Activated CD4-positive, alpha-beta T cell treated with anti-CD3 and anti-CD28 coated beads for 36 hours (primary cell): Measurements from ENCODE around the gene HBG2. TPM values are rescaled to one million over a fixed set of nuclear protein-coding genes. Genes with fewer than 3 reads are reported as not detected.

Source experiments
- ATAC-seq: fragments of 200-7000 bp; cut with Tn5 transposase; one replicate; pipeline ENCODE4 v1.10.0; 2021; ENCODE audit warnings: mild to moderate bottlenecking, moderate library complexity
- CTCF ChIA-PET: fragments of 350-600 bp; sonication (Branson Sonifier 250); formaldehyde crosslinking; loops from one replicate; lab custom pipeline; 2021; ENCODE audit warnings: antibody characterized with exemption; lab: Charles Lee
- POLR2A ChIA-PET: fragments of 350-600 bp; sonication (Branson Sonifier 250); formaldehyde crosslinking; loops from one replicate; lab custom pipeline; 2021; ENCODE audit warnings: antibody characterized with exemption, inconsistent platforms; lab: Charles Lee
- DNase-seq: peaks from one replicate; pipeline ENCODE4 v3.0.0-alpha.2; 2020
- H3K27ac Mint-ChIP-seq: one replicate; pipeline ENCODE4 v1.8.0; 2021; ENCODE audit warnings: mixed read lengths
- H3K27me3 Mint-ChIP-seq: one replicate; pipeline ENCODE4 v1.8.0; 2021; ENCODE audit warnings: mixed read lengths
- H3K36me3 Mint-ChIP-seq: one replicate; pipeline ENCODE4 v1.8.0; 2021; ENCODE audit warnings: low read depth, mixed read lengths
- H3K4me1 Mint-ChIP-seq: one replicate; pipeline ENCODE4 v1.8.0; 2021; ENCODE audit warnings: mixed read lengths
- H3K4me3 Mint-ChIP-seq: one replicate; pipeline ENCODE4 v1.8.0; 2021; ENCODE audit warnings: mild to moderate bottlenecking, moderate library complexity, mixed read lengths
- H3K9me3 Mint-ChIP-seq: one replicate; pipeline ENCODE4 v1.8.0; 2021; ENCODE audit warnings: low read depth, mixed read lengths
- intact Hi-C, 2 experiments: fragments of 100-400 bp; cut with DNase I in 1 of 2; cut with micrococcal nuclease in 1 of 2; formaldehyde crosslinking; loops; one replicate each; pipeline versions ENCODE4 v1.14.2 to v1.15.1; 2022 to 2024; cut with DNase I, micrococcal nuclease
- total RNA-seq, 2 experiments: library from RNA; stranded (reverse); gene quantifications; one replicate each; pipeline ENCODE4 v1.2.3, GENCODE V29; 2021

Gene HBG2
- total RNA-seq, 2 experiments from 2014 or later, result not detected

- ATAC-seq, result peak; percentile 85
- Mint-ChIP-seq H3K36me3 (no peaks in the 10 kb centered on the region), H3K27me3 (no peaks in the 10 kb centered on the region), H3K4me3 (no peak overlapping the region), H3K9me3 (no peaks in the 10 kb centered on the region), H3K27ac (no peak overlapping the region), H3K4me1 (peaks cover 2% of the 10 kb centered on the region)
- intact Hi-C loops, result no loop called here
- DNase-seq, result peak; percentile 55
- ChIA-PET CTCF (no interaction called here), POLR2A (no interaction called here)
Observed at GRCh38 chr11:5280582-5281102, 26.1 kb upstream of the HBG2 start.

DNA sequence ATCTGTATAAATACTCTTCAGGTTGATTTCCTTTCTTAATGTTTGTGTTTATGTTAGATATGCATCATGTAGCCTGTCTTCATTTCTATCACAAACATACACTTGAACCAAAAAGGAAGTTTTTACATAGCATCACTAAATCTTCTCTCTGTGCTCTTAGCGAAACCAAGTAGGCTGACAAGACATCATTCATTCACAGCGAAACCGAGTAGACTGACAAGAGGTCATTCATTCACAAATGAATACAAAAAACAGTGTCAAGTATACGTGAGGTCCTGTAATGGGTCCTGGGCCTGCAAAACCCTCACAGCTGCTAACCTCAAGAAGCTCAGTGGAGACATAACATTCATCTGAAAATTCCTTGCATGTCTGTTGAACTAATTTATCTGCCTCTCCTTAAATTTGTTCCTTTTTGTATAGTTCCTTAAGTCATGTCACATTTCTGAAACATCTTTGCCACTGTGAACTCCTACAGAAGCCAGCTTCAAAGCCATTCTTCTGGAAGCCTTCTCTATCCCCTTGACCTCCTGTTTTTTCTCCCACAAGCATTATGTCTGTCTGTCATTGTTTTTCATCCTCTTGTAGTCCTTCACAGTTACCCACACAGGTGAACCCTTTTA lies 25.0 kb upstream of the HBG2 start:
- peaks cover 2% of the 10 kb centered on the region for H3K4me1 Mint-ChIP-seq
- no peaks in the 10 kb centered on the region for H3K36me3 Mint-ChIP-seq
- DNase-seq (no peak), ATAC-seq (no peak)
- no peaks in the 10 kb centered on the region for H3K9me3 Mint-ChIP-seq
- peaks cover under 1% of the 10 kb centered on the region for H3K27me3 Mint-ChIP-seq
- intact Hi-C loops, result no loop called here
- H3K27ac Mint-ChIP-seq, result peak overlapping the region; percentile 1
- no peak overlapping the region for H3K4me3 Mint-ChIP-seq
- CTCF ChIA-PET, result no interaction called here
- POLR2A ChIA-PET, result no interaction called here

DNA sequence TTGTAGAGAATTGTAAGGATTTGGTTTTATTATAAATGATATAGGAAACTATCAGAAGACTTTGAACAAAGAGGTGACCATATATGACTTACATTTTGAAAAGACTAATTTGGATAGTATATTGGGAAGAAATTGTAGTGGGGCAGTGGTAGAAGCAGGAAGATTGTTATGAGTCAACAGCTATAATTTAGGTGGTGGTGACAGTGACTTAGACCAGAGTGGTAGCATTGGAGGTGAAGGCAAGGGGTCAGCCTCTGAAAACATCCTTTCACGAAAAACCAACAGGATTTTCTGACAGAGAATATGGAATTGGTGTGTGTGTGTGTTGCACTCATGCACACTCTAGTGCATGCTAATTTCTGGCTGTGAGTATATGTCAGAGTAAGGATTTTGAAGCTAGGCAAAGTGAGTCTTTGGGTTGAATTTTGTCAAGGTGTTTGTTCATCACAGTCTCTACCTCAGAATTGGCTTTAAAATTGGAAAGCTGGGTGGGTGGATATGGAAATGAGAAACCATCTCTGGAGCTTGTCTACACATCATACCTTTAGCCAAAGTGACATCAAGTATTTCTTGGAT lies 23.3 kb upstream of the HBG2 start:
- Mint-ChIP-seq H3K9me3 (no peaks in the 10 kb centered on the region), H3K36me3 (no peaks in the 10 kb centered on the region), H3K4me3 (no peak overlapping the region), H3K27me3 (peaks cover 2% of the 10 kb centered on the region), H3K27ac (no peak overlapping the region), H3K4me1 (peaks cover 2% of the 10 kb centered on the region)
- ChIA-PET CTCF (interaction anchor here (1.4 kb wide), 1 partner anchor 9 kb away, joined by 3 read pairs; no protein-coding TSS in a partner anchor), POLR2A (no interaction called here)
- no peak for ATAC-seq
- DNase-seq, result no peak
- intact Hi-C loops, result no loop called here

- H3K9me3 Mint-ChIP-seq, result no peaks in the 10 kb centered on the region
- intact Hi-C loops, result no loop called here
- H3K4me3 Mint-ChIP-seq, result no peak overlapping the region
- no peaks in the 10 kb centered on the region for H3K36me3 Mint-ChIP-seq
- H3K4me1 Mint-ChIP-seq, result peaks cover 2% of the 10 kb centered on the region
- POLR2A ChIA-PET, result no interaction called here
- DNase-seq (no peak), ATAC-seq (no peak)
- CTCF ChIA-PET, result no interaction called here
- H3K27me3 Mint-ChIP-seq, result peaks cover 2% of the 10 kb centered on the region
- no peak overlapping the region for H3K27ac Mint-ChIP-seq
Observed at GRCh38 chr11:5276697-5277096, 22.1 kb upstream of the HBG2 start.

DNA sequence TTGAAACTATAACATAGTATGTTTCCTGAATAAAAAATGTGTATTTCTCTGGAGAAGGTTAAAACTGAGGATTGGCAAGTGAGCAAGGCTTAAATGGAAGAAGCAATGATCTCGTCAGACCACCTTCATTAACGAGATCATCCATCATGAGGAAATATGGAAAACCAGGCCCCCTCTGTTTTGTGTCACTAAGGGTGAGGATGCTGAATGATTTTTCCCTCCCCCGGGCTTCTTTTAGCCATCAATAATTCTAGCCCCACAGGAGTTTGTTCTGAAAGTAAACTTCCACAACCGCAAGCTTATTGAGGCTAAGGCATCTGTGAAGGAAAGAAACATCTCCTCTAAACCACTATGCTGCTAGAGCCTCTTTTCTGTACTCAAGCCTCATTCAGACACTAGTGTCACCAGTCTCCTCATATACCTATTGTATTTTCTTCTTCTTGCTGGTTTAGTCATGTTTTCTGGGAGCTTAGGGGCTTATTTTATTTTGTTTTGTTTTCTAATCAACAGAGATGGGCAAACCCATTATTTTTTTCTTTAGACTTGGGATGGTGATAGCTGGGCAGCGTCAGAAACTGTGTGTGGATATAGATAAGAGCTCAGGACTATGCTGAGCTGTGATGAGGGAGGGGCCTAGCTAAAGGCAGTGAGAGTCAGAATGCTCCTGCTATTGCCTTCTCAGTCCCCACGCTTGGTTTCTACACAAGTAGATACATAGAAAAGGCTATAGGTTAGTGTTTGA lies 21.0 kb upstream of the HBG2 start:
- H3K9me3 Mint-ChIP-seq, result no peaks in the 10 kb centered on the region
- ChIA-PET CTCF (no interaction called here), POLR2A (no interaction called here)
- DNase-seq (no peak), ATAC-seq (no peak)
- no peaks in the 10 kb centered on the region for H3K4me1 Mint-ChIP-seq
- peaks cover 5% of the 10 kb centered on the region for H3K27me3 Mint-ChIP-seq
- H3K36me3 Mint-ChIP-seq, result no peaks in the 10 kb centered on the region
- intact Hi-C loops, result no loop called here
- no peak overlapping the region for H3K4me3 Mint-ChIP-seq
- H3K27ac Mint-ChIP-seq, result no peak overlapping the region

DNA sequence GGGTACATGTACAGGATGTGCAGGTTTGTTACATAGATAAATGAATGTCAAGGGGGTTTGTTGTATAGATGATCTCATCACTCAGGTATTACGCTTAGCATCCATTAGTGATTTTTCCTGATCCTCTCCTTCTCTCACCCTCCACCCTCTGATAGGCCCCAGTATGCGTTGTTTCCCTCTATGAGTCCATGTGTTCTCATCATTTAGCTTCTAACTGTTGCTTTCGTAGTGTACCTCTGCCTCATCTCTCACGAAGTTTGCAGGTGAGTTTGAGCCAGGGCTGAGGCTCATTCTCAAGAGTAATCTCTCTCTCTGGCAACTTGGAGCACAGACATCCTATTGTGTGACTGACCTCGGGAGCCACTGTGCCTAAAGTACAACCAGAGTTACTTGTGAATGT lies 19.8 kb upstream of the HBG2 start:
- Mint-ChIP-seq H3K9me3 (no peaks in the 10 kb centered on the region), H3K4me1 (no peaks in the 10 kb centered on the region), H3K27ac (no peak overlapping the region), H3K4me3 (no peak overlapping the region), H3K36me3 (no peaks in the 10 kb centered on the region), H3K27me3 (peaks cover 5% of the 10 kb centered on the region)
- DNase-seq (no peak), ATAC-seq (no peak)
- intact Hi-C loops, result no loop called here
- ChIA-PET POLR2A (no interaction called here), CTCF (no interaction called here)

- Mint-ChIP-seq H3K4me3 (no peak overlapping the region), H3K27ac (no peak overlapping the region), H3K4me1 (no peaks in the 10 kb centered on the region), H3K36me3 (no peaks in the 10 kb centered on the region), H3K27me3 (peaks cover 5% of the 10 kb centered on the region), H3K9me3 (no peaks in the 10 kb centered on the region)
- ChIA-PET CTCF (no interaction called here), POLR2A (no interaction called here)
- intact Hi-C loops, result no loop called here
- ATAC-seq, result no peak
- no peak for DNase-seq
Observed at GRCh38 chr11:5272395-5273017, 17.9 kb upstream of the HBG2 start.

DNA sequence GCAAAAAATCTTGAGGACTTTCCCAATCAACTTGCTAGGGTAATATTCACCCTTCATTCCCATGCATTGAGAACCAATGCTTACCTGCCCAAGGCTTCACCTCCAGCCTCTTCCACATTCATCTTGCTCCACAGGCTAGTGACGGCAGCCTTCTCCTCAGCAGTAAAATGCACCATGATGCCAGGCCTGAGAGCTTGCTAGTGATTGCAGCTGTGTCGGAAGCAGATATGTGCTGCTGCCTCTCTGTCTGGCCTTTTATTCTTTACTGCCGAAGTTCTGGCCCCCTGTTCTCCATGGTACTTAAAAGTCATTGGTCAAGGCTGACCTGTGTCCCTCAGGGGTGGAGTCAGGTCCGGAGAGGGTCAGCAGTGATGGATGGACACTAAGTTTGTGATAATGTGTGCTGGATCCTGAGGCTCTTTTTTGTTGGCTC lies 15.2 kb upstream of the HBG2 start, which contains the start of gene HBE1:
Gene HBE1, minus strand, starts transcription at position 231 of the 433 bp plus-strand sequence. Its CDS starts 55 bp downstream, at position 176.
- H3K9me3 Mint-ChIP-seq, result no peaks in the 10 kb centered on the region
- H3K36me3 Mint-ChIP-seq, result no peaks in the 10 kb centered on the region
- H3K27me3 Mint-ChIP-seq, result peaks cover 5% of the 10 kb centered on the region
- no peak within 1 kb of the TSS for H3K27ac Mint-ChIP-seq
- ChIA-PET POLR2A (no interaction called here), CTCF (no interaction called here)
- intact Hi-C loops, result no loop called here
- H3K4me1 Mint-ChIP-seq, result no peaks in the 10 kb centered on the region
- ATAC-seq (no peak), DNase-seq (no peak)
- H3K4me3 Mint-ChIP-seq, result no peak within 1 kb of the TSS

DNA sequence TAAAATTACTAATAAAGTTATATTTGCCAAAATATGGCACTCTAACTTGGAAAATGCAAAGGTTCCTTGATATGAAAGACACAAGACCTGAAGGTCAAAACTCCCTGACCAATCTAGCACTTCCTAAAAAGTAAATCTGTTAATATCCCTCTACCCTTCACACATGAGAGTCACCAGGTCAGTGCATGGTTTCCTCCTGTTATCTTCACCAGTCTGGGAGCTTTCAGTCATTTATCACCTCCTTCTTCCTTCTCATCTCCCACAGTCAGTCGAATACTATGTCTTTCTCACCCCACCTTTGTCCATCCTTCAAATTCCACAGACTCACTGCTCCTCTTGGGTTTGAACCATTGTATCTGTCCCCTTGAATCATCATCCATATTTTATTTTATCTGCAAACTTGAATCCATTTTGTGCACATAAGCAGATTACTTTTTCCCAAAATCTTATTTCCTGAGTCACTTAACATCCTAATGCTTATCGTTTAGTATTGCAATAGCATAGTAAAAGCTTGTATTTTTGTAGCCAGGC lies 12.5 kb upstream of the HBG2 start:
- intact Hi-C loops, result no loop called here
- no peak for DNase-seq
- Mint-ChIP-seq H3K4me3 (no peak overlapping the region), H3K27me3 (peaks cover 5% of the 10 kb centered on the region), H3K9me3 (no peaks in the 10 kb centered on the region), H3K27ac (no peak overlapping the region), H3K4me1 (no peaks in the 10 kb centered on the region), H3K36me3 (no peaks in the 10 kb centered on the region)
- POLR2A ChIA-PET, result no interaction called here
- CTCF ChIA-PET, result no interaction called here
- ATAC-seq, result no peak

GRCh38 chr11:5266609-5267008 lies 12.0 kb upstream of the HBG2 start:
- no peak overlapping the region for H3K27ac Mint-ChIP-seq
- no peaks in the 10 kb centered on the region for H3K36me3 Mint-ChIP-seq
- peaks cover 5% of the 10 kb centered on the region for H3K27me3 Mint-ChIP-seq
- ChIA-PET CTCF (interaction anchor here (0.6 kb wide), 1 partner anchor 636 kb away, joined by 3 read pairs; no protein-coding TSS in a partner anchor), POLR2A (no interaction called here)
- ATAC-seq (no peak), DNase-seq (no peak)
- H3K4me3 Mint-ChIP-seq, result no peak overlapping the region
- no peaks in the 10 kb centered on the region for H3K4me1 Mint-ChIP-seq
- intact Hi-C loops, result no loop called here
- no peaks in the 10 kb centered on the region for H3K9me3 Mint-ChIP-seq

DNA sequence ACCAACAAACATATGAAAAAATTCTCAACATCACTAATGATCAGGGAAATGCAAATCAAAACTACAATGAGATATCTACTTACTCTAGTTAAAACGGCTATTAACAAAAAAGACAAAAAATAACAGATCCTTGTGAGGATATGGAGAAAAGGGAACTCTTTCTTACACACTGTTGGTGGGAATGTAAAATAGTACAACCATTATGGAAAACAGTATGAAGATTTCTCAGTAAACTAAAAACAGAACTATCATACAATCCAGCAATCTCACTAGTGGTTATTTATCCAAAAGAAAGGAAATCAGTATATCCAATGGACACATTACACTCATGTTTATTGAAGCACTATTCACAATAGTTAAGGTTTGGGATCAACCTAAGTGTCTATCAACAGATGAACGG lies 11.3 kb upstream of the HBG2 start:
- Mint-ChIP-seq H3K9me3 (no peaks in the 10 kb centered on the region), H3K36me3 (no peaks in the 10 kb centered on the region), H3K27ac (no peak overlapping the region), H3K4me1 (no peaks in the 10 kb centered on the region), H3K27me3 (peaks cover 2% of the 10 kb centered on the region), H3K4me3 (no peak overlapping the region)
- DNase-seq (no peak), ATAC-seq (no peak)
- POLR2A ChIA-PET, result no interaction called here
- CTCF ChIA-PET, result no interaction called here
- intact Hi-C loops, result no loop called here
